SU-DHL-6 (cell line): Measurements from ENCODE around the gene CD70.

Experiments
- H2AFZ ChIP-seq: fragments of 200-600 bp; sonication (generic); 2 replicates; pipeline ENCODE4 v1.6.1; 2014; ENCODE audit warnings: low read depth, mild to moderate bottlenecking, moderate library complexity, mixed read lengths, antibody characterized with exemption, low read length; ENCODE audit not compliant: severe bottlenecking
- H3F3A ChIP-seq: fragments of 200-600 bp; shearing (Covaris generic); 2 replicates; pipeline ENCODE4 v1.6.0; 2016; ENCODE audit warnings: antibody characterized with exemption, mild to moderate bottlenecking; ENCODE audit not compliant: insufficient read depth
- H3K27ac ChIP-seq: fragments of 200-600 bp; sonication (generic); 2 replicates; pipeline ENCODE4 v1.5.1; 2016; ENCODE audit warnings: low read depth, mild to moderate bottlenecking, low read length, moderate library complexity, mixed read lengths
- H3K27me3 ChIP-seq: fragments of 200-600 bp; sonication (generic), shearing (Covaris generic); 2 replicates; pipeline ENCODE4 v1.6.0; 2014; ENCODE audit warnings: mild to moderate bottlenecking, low read length
- H3K36me3 ChIP-seq: fragments of 200-600 bp; sonication (generic); 2 replicates; pipeline ENCODE4 v1.6.1; 2014; ENCODE audit warnings: mild to moderate bottlenecking, low read length, mixed read lengths
- H3K4me2 ChIP-seq: fragments of 300-600, 200-600 bp; shearing (Covaris generic), sonication (generic); 2 replicates; pipeline ENCODE4 v1.6.0; 2014; ENCODE audit warnings: low read length, low read depth, mild to moderate bottlenecking; ENCODE audit not compliant: poor library complexity, severe bottlenecking
- H3K4me3 ChIP-seq: fragments of 200-600 bp; sonication (generic); 2 replicates; pipeline ENCODE4 v1.5.1; 2014; ENCODE audit warnings: antibody characterized with exemption, low read length, mild to moderate bottlenecking, mixed read lengths; ENCODE audit not compliant: insufficient read depth, poor library complexity, severe bottlenecking
- H3K79me2 ChIP-seq: fragments of 200-600 bp; sonication (generic); 2 replicates; pipeline ENCODE4 v1.6.1; 2014; ENCODE audit warnings: mild to moderate bottlenecking, low read length, moderate library complexity; ENCODE audit not compliant: insufficient read depth
- H3K9ac ChIP-seq: fragments of 200-600 bp; sonication (generic); 2 replicates; pipeline ENCODE4 v1.7.0; 2014; ENCODE audit warnings: mild to moderate bottlenecking, low read length
- H3K9me2 ChIP-seq: fragments of 200-600 bp; sonication (generic); replicated peaks from 2 replicates; pipeline ENCODE4 v1.6.1; 2014; ENCODE audit warnings: low read length; ENCODE audit not compliant: insufficient read depth
- H3K9me3 ChIP-seq: fragments of 200-600 bp; sonication (generic); 2 replicates; pipeline ENCODE4 v1.6.1; 2014; ENCODE audit warnings: low read length, mixed read lengths; ENCODE audit not compliant: insufficient read depth
- H4K20me1 ChIP-seq: fragments of 200-600 bp; sonication (generic); 2 replicates; pipeline ENCODE4 v1.6.1; 2014; ENCODE audit warnings: low read depth, mild to moderate bottlenecking, antibody characterized with exemption, low read length, moderate library complexity, mixed read lengths
- CTCF ChIP-seq: fragments of 200-600 bp; sonication (generic); IDR thresholded peaks from one replicate; pipeline ENCODE4 v1.5.1; 2017; ENCODE audit warnings: antibody characterized with exemption, mild to moderate bottlenecking, low read length, moderate library complexity; ENCODE audit not compliant: insufficient read depth, poor library complexity, severe bottlenecking
- EZH2phosphoT487 ChIP-seq: fragments of 200-600 bp; sonication (generic), shearing (Covaris generic); conservative IDR thresholded peaks from 2 replicates; pipeline ENCODE4 v1.6.1; 2018; ENCODE audit warnings: mild to moderate bottlenecking, antibody characterized with exemption, low read length, moderate library complexity, mixed read lengths

CD70 gene

GRCh38 chr19:6580313-6580712, 10.6 kb downstream of the CD70 start:
- H3K27ac ChIP-seq: no peak overlapping the region
- H3K4me3 ChIP-seq: no peak overlapping the region
- H3K79me2 ChIP-seq: no peaks in the 10 kb centered on the region
- no peaks in the 10 kb centered on the region for H3K27me3 ChIP-seq
- no peaks in the 10 kb centered on the region for H3K9me3 ChIP-seq
- H3K36me3 ChIP-seq: no peaks in the 10 kb centered on the region
- peaks cover 10% of the 10 kb centered on the region for H3F3A ChIP-seq
- no peak overlapping the region for H3K9ac ChIP-seq
- H3K9me2 ChIP-seq: no peaks in the 10 kb centered on the region
- H4K20me1 ChIP-seq: no peaks in the 10 kb centered on the region
- H3K4me2 ChIP-seq: no peak overlapping the region
- H2AFZ ChIP-seq: no peak overlapping the region
- TF ChIP-seq EZH2phosphoT487 (no peak), CTCF (no peak)

- no peak overlapping the region for H2AFZ ChIP-seq
- no peak overlapping the region for H3K4me2 ChIP-seq
- H3K9me2 ChIP-seq: no peaks in the 10 kb centered on the region
- no peaks in the 10 kb centered on the region for H3K27me3 ChIP-seq
- TF ChIP-seq CTCF: no peak
- no peak for TF ChIP-seq EZH2phosphoT487
- H3K9me3 ChIP-seq: no peaks in the 10 kb centered on the region
- no peak overlapping the region for H3K27ac ChIP-seq
- no peak overlapping the region for H3K9ac ChIP-seq
- no peaks in the 10 kb centered on the region for H3K79me2 ChIP-seq
- H3K36me3 ChIP-seq: no peaks in the 10 kb centered on the region
- H3F3A ChIP-seq: peaks cover 10% of the 10 kb centered on the region
- no peaks in the 10 kb centered on the region for H4K20me1 ChIP-seq
- no peak overlapping the region for H3K4me3 ChIP-seq
These were observed 11.3 kb downstream of the CD70 start for GRCh38 chr19:6579450-6580178.

- peaks cover 10% of the 10 kb centered on the region for H3F3A ChIP-seq
- no peak overlapping the region for H3K4me3 ChIP-seq
- H3K9me3 ChIP-seq: no peaks in the 10 kb centered on the region
- H3K27me3 ChIP-seq: no peaks in the 10 kb centered on the region
- TF ChIP-seq CTCF (no peak), EZH2phosphoT487 (no peak)
- no peaks in the 10 kb centered on the region for H3K79me2 ChIP-seq
- peak overlapping the region; percentile 63 for H3K9ac ChIP-seq
- H3K4me2 ChIP-seq: peak overlapping the region; percentile 64
- no peaks in the 10 kb centered on the region for H3K36me3 ChIP-seq
- no peaks in the 10 kb centered on the region for H3K9me2 ChIP-seq
- H3K27ac ChIP-seq: peak overlapping the region; percentile 98
- H4K20me1 ChIP-seq: no peaks in the 10 kb centered on the region
- no peak overlapping the region for H2AFZ ChIP-seq
These were observed 13.3 kb downstream of the CD70 start for GRCh38 chr19:6577476-6578125.
